GM12865 (cell line): ENCODE results near the gene CCDC77.
"Not testable (repeated sequence)": the region's sequence is repeated elsewhere in the genome, so short reads cannot be mapped to it uniquely, and the experiment has no call there.

ENCODE experiments used
- DNase-seq: peaks from one replicate; pipeline ENCODE4 v3.0.0; 2010; ENCODE audit warnings: low read depth
- H3K4me3 ChIP-seq: 2 replicates; pipeline ENCODE4 v1.5.1; 2011; ENCODE audit warnings: mild to moderate bottlenecking, low read depth, low read length, control low read depth
- CTCF ChIP-seq: IDR thresholded peaks from 2 replicates; pipeline ENCODE4 v1.5.1; 2011; ENCODE audit warnings: low read length, control low read depth, low read depth, inconsistent platforms; ENCODE audit not compliant: insufficient read depth; ENCODE audit errors: missing control alignments

Gene CCDC77

GRCh38 chr12:401235-402028, at the start of gene CCDC77:
Gene CCDC77 (plus strand): TSS chr12:401644. CDS start chr12:409384, 7,740 bp downstream.
- no peak for TF ChIP-seq CTCF
- H3K4me3 ChIP-seq, result peak within 1 kb of the TSS; percentile 73
- peak; percentile 96 for DNase-seq

GRCh38 chr12:356276-356988, 45.0 kb upstream of the CCDC77 start:
- no peak for TF ChIP-seq CTCF
- H3K4me3 ChIP-seq, result no peak overlapping the region
- DNase-seq, result no peak

GRCh38 chr12:359091-359490, 42.4 kb upstream of the CCDC77 start:
- TF ChIP-seq CTCF, result no peak
- H3K4me3 ChIP-seq, result no peak overlapping the region
- DNase-seq, result no peak

- no peak for DNase-seq
- no peak overlapping the region for H3K4me3 ChIP-seq
- no peak for TF ChIP-seq CTCF
Measured at GRCh38 chr12:366820-367219, 34.6 kb upstream of the CCDC77 start.

DNA sequence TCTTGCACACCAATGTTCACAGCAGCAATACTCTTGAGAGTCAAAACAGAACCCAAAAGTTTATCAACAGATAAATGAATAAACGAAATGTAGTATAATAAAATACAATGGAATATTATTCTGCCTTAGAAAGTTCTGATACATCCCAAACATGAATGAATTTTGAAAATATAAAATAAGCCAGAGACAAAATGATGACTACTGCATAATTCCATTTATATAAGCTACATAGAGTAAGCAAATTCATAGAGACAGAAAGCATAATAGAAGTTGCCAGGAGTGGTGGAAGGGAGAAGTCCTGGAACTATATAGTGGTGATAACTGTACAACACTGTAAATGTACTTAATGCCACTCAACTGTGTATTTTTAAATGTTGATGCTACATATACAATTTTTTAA, 33.5 kb upstream of the CCDC77 start:
- TF ChIP-seq CTCF, result no peak
- DNase-seq, result no peak
- H3K4me3 ChIP-seq, result no peak overlapping the region

DNA sequence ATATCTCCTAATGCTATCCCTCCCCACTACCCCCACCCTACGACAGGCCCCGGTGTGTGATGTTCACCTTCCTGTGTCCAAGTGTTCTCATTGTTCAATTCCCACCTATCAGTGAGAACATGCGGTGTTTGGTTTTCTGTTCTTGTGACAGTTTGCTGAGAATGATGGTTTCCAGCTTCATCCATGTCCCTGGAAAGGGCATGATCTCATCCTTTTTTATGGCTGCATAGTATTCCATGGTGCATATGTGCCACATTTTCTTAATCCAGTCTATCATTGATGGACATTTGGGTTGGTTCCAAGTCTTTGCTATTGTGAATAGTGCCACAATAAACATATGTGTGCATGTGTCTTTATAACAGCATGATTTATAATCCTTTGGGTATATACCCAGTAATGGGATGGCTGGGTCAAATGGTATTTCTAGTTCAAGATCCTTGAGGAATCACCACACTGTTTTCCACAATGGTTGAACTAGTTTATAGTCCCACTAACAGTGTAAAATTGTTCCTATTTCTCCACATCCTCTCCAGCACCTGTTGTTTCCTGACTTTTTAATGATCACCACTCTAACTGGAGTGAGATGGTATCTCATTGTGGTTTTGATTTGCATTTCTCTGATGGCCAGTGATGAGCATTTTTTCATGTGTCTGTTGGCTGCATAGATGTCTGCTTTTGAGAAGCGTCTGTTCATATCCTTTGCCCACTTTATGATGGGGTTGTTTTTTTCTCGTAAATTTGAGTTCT, 30.5 kb upstream of the CCDC77 start:
- H3K4me3 ChIP-seq, DNase-seq: not testable (repeated sequence)

DNA sequence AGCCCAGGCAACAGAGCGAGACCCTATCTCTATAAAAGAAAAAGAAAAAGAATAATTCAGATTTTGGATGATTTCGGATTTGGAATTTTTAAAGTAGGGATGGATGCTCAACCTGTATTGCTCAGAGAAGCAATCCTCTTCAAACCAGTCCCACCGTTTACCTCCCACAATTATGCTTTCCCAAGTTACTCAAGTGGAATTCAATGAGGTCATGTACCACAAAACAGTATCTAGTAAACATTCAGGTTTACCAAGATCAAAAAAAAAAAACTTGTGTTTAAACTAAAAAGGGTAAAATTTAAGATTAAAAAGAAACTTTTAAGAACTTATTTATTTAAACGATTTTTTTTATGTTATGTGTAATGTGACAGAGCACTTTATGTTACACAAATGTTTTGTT, 14.8 kb upstream of the CCDC77 start:
- no peak for TF ChIP-seq CTCF
- peak overlapping the region; percentile 99 for H3K4me3 ChIP-seq
- DNase-seq, result no peak
